Measurements from ENCODE around the gene CDC6.

Gene CDC6

DNA sequence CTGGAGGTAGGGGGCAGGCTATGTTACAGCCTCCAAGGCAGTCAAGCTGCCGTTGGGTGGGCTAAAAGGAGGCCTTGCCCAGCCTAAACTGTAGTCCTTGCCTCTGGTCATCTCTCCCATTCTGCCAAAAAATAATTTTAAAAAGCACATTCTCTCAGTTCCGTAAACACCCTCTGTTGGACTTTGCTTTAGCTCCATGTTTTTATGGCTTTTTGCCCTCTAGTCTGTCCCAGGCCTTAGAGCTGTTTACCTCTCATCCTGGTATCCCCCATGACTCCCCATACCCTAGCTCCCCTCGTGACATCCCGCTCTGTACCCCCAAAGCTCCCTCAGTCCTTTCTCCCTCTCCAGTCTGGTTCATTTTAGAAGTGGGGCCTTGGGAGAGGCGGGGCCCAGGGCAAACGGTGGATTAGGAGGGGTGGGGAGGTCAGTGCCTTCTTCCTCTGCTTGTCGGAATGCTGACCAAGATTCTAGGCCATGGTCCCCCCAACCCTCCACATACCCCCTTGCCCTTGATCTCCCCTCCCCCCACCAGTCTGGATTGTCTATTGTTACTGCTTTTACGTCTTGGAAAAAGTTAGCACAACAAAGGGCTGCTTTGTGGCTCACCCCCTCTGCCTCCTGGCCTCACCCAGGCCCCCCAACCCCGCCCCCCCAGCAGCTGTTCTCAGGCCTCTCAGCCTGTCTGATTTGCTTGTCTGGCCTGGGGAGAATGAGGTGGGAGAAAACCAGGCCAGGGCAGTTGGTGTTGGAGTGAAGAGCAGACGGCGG lies 58.5 kb downstream of the CDC6 start:
- Mint-ChIP-seq H3K36me3 (peaks cover 94% of the 10 kb centered on the region), H3K4me3 (peak overlapping the region; percentile 71), H3K9me3 (no peaks in the 10 kb centered on the region), H3K4me1 (peaks cover 88% of the 10 kb centered on the region), H3K27ac (peak overlapping the region; percentile 88)
- ATAC-seq (no peak), DNase-seq (ENCODE audit: low spot score in 2 of 2) (no peak)

DNA sequence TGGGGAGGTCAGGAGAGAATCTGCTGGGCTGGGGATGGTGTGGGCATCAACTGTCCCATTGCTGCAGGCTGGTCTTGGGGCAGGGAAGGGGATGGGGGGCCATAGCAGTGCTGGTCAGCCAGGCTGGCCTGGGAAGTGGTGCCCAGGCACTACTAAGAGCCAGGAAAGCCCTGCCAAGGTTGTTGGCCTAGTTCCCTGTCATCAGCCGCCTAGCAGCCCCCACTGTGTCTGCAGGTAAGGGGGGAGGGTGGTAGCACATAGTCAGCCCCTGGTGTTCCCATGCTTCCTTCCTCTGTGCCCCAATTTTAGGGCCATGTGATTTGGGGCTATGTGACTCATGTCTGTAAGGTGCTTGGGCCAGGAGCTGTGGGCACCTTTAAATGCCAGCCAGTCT lies 59.1 kb downstream of the CDC6 start:
- Mint-ChIP-seq H3K4me3 (peak overlapping the region; percentile 71), H3K9me3 (no peaks in the 10 kb centered on the region), H3K4me1 (peaks cover 90% of the 10 kb centered on the region), H3K36me3 (peaks cover 96% of the 10 kb centered on the region), H3K27ac (peak overlapping the region; percentile 88)
- peak; percentile 17 for ATAC-seq
- DNase-seq (ENCODE audit: low spot score in 2 of 2) = no peak

DNA sequence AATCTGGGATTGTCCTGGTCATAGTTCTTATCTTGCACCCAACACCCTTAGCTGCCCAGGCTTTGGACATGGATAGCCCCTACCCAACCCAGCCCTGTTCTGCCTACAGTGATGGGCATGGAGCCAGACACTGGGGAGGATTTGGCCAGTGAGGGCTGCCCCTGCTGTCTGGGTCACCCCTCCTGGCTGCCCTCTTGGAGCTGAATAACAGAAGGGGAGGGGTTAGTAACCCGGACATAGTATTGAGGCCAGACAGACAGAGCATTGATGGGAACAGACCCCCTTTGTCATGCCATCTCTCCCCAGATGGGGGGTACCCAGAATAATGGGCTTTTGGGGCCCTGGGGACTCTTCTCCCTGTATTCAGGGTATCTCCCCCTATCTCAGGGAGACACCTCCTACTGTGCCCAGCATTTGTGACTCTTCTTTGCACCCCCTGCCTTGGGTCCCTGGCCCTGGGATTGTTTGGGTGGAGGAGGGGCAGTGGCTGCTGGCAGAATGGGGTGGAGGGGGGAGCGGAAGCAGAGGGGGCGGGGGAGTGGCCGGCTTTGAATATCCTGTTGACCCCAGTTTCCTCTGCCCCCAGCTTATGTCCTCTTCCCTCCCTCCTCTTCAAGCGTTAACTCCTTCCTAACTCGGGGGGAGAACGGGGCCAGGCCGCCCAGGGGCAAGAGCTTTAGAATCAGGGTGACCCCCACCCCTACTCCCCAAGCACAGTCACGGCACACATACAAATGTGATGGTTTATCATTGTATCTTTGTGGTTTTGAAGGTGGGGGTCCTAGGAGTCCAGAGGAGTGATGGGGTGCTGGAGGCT lies 59.8 kb downstream of the CDC6 start:
- Mint-ChIP-seq H3K4me3 (peak overlapping the region; percentile 71), H3K9me3 (no peaks in the 10 kb centered on the region), H3K27ac (peak overlapping the region; percentile 88), H3K4me1 (peaks cover 91% of the 10 kb centered on the region), H3K36me3 (peaks cover 100% of the 10 kb centered on the region)
- no peak for ATAC-seq
- DNase-seq (ENCODE audit: low spot score in 2 of 2) = no peak

GRCh38 chr17:40348136-40348504 lies 60.4 kb downstream of the CDC6 start:
- Mint-ChIP-seq H3K4me1 (peaks cover 91% of the 10 kb centered on the region), H3K27ac (peak overlapping the region; percentile 88), H3K36me3 (peaks cover 100% of the 10 kb centered on the region), H3K9me3 (no peaks in the 10 kb centered on the region), H3K4me3 (peak overlapping the region; percentile 71)
- DNase-seq (ENCODE audit: low spot score in 2 of 2) (no peak), ATAC-seq (no peak)

DNA sequence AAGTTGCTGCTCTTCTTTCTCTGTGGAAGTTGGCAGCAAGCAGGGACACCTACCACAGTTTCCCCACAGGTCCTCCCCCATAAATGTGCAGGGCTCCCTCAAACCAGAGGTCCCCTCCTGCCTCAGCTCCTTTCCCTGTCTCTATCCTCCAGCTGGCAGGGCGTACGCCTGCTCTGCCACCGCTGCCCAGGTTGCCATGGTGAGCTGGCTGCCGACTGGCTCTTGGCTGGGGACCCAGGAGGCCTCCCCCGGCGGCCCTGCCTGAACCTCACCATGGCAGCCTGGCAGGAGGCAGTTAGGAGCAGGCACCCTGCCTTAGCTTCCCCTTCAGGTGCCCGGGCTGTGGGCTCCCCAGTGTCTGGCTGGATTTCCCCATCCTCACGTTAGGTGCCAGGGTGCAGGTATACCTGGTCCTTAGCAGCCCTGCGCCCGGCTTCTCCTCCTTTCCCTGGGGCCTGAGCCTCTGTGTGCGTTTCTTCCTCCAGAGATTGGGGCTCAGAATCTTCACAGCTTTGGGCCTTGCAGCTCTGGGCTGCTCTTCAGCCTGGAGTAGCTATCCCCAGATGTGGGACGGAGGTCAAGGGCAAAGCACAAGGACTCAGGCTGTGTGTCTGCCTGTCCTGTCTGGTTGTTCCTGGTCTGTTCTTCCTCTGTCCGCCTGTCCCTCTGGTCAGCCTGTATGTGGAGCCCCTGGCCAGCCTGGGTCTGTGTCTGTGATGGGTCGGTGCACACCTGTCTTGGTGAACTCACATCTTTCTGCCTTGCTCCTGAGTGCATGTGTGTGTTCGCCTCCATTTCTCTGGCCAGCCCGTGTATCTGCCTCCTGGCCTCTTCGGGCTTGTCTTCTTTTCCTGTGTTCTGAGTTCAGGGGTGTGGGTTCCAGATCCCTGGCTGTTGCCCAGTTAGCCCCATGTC lies 61.1 kb downstream of the CDC6 start:
- Mint-ChIP-seq H3K4me1 (peaks cover 85% of the 10 kb centered on the region), H3K9me3 (no peaks in the 10 kb centered on the region), H3K4me3 (no peak overlapping the region), H3K36me3 (peaks cover 100% of the 10 kb centered on the region), H3K27ac (peak overlapping the region; percentile 88)
- DNase-seq (ENCODE audit: low spot score in 2 of 2) = no peak
- ATAC-seq = no peak

DNA sequence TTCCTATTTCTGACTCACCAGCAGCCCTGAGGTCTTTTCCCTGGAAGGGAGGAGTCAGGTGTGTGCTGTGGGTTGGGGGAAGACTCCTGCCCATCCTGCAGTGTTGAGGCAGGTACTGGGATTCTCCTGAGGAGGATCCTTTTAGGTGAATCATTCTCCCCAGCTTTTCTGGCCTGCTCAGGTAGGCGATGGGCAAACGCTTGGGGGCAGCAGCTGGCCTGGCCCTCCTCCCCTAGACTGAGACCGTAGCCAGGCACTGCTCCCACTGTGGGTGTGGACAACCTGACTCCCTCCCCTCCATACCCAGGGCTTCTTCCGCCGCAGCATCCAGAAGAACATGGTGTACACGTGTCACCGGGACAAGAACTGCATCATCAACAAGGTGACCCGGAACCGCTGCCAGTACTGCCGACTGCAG lies 61.8 kb downstream of the CDC6 start:
- Mint-ChIP-seq H3K4me3 (no peak overlapping the region), H3K4me1 (peaks cover 83% of the 10 kb centered on the region), H3K9me3 (no peaks in the 10 kb centered on the region), H3K36me3 (peaks cover 99% of the 10 kb centered on the region), H3K27ac (peak overlapping the region; percentile 69)
- ATAC-seq = no peak
- no peak for DNase-seq (ENCODE audit: low spot score in 2 of 2)

DNA sequence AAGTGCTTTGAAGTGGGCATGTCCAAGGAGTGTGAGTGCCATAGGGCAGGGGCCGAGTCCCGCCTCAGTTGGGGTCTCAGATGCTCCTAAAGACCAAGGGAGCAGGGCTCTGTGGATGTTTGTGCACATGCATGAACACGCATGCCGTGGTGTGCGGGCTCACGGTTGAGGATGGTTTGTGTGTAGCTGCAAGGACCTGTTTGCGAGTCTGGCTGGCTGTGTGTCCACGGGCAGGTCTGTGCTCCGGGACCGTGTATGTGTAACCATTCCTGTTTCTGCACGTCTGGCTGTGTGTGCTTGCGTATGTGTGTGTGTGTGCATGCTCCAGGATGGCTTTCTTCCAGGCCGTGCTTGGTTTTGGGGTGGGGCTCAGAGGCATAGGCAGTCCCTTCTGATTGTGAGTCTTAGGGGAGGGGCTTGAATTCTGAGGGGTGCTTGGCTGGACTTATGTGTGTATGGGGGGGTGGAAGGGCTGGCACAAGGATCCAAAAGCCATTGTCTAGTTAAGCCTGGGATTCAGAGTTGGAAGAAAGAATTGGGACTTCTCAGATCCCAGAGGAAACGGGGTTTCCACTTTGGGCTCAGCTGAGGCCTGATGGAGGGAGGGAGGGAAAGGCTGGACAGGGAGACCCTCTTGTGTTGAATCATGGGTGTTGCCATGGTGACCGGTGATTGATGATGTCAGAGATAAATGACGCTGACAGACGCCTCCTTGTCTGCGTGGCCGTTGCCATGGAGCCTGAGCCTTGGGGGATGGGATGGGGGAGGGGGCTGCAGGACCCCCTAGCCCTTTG lies 62.4 kb downstream of the CDC6 start:
- Mint-ChIP-seq H3K4me3 (no peak overlapping the region), H3K27ac (peak overlapping the region; percentile 69), H3K4me1 (peaks cover 82% of the 10 kb centered on the region), H3K9me3 (no peaks in the 10 kb centered on the region), H3K36me3 (peaks cover 99% of the 10 kb centered on the region)
- no peak for ATAC-seq
- DNase-seq (ENCODE audit: low spot score in 2 of 2) = no peak

- Mint-ChIP-seq H3K36me3 (peaks cover 99% of the 10 kb centered on the region), H3K27ac (peak overlapping the region; percentile 80)
Measured at GRCh38 chr17:40350689-40351358, 63.1 kb downstream of the CDC6 start.

DNA sequence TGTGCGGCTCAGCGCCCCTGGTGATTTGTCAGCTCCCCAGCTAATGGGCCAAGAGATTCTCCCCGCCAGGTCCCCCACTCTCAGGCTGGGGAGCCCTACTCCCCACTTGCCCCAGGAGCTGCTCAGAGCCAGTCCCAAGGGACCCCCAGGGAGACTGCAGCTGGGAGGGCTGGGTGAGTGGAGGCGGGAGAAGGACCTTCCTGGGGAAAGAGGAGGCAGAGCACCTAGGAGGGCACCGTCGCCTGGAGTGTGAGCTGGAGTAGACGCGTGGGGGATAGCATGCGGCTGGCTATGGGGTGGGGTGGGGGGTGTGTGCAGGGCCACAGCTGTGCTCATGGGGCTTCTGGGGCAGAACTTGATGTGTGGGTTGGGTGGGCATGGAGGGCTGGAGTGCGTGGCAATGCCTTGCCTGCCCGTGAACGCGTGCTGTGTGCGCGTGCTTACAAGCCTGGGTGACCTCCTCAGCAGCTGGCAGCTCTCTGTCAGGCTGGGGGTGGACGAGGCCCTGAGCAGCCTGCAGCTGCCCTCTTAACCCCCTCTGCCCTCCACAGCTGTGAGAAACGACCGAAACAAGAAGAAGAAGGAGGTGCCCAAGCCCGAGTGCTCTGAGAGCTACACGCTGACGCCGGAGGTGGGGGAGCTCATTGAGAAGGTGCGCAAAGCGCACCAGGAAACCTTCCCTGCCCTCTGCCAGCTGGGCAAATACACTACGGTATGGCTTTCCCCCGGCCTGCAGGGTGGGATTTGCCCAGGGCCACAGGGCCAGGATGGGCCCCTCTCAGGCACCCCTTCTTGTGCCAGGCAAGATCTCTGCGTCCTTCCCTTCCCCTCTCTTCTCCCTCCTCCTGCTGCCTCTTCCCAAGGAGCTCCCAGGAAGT lies 63.9 kb downstream of the CDC6 start:
- H3K27ac Mint-ChIP-seq = peak overlapping the region; percentile 80
- ATAC-seq (no peak), DNase-seq (ENCODE audit: low spot score in 2 of 2) (no peak)
- peaks cover 67% of the 10 kb centered on the region for H3K4me1 Mint-ChIP-seq
- no peak overlapping the region for H3K4me3 Mint-ChIP-seq
- no peaks in the 10 kb centered on the region for H3K9me3 Mint-ChIP-seq
- H3K36me3 Mint-ChIP-seq = peaks cover 96% of the 10 kb centered on the region

More at GRCh38 chr17:40350689-40351358, 63.1 kb downstream of the CDC6 start:
- ATAC-seq = no peak
- no peak overlapping the region for H3K4me3 Mint-ChIP-seq
- DNase-seq (ENCODE audit: low spot score in 2 of 2) = no peak
- no peaks in the 10 kb centered on the region for H3K9me3 Mint-ChIP-seq
- H3K4me1 Mint-ChIP-seq = peaks cover 75% of the 10 kb centered on the region

GRCh38 chr17:40352237-40352778 lies 64.6 kb downstream of the CDC6 start:
- Mint-ChIP-seq H3K4me3 (peak overlapping the region; percentile 2), H3K9me3 (no peaks in the 10 kb centered on the region), H3K36me3 (peaks cover 96% of the 10 kb centered on the region), H3K4me1 (peaks cover 60% of the 10 kb centered on the region), H3K27ac (peak overlapping the region; percentile 80)
- ATAC-seq (no peak), DNase-seq (ENCODE audit: low spot score in 2 of 2) (no peak)

DNA sequence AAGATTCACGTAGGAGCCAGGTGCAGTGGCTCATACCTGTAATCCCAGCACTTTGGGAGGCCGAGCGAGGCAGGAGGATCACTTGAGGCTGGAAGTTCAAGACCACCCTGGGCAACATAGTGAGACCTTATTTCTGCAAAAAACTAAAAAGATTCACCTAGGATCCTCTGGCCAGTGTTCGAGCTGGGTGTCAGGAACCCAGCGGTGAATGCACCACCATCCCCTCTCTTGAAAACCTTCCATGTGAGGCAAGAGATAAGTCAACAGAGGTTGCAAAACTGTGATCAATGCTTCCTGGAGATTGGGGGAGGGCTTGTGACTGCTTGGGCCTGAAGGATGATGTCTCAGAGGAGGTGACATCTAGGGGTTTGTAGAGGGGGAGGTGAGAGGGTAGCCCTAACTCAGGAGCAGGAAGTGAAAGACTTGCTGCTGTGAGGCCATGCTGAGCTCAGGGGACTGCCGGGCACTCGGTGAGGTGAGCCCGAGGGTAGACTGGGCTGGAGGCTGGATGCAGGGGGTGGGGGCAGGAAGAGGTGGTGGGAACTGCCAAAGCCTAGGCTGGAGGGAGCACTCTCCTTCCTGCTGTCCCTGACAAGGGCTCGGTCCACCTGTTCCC lies 65.2 kb downstream of the CDC6 start:
- peak; percentile 68 for ATAC-seq
- Mint-ChIP-seq H3K27ac (peak overlapping the region; percentile 80), H3K4me3 (peak overlapping the region; percentile 2)

More for the DNA sequence above, 65.2 kb downstream of the CDC6 start:
- peaks cover 96% of the 10 kb centered on the region for H3K36me3 Mint-ChIP-seq
- no peaks in the 10 kb centered on the region for H3K9me3 Mint-ChIP-seq
- no peak for DNase-seq (ENCODE audit: low spot score in 2 of 2)
- peaks cover 55% of the 10 kb centered on the region for H3K4me1 Mint-ChIP-seq

Data from stimulated activated effector memory CD8-positive, alpha-beta T cell treated with anti-CD3 and anti-CD28 coated beads, Interleukin-12 subunit alpha, Interleukin-12 subunit beta, amount 100 ng/mL, for 72 hours (primary cell).